Cortex of kidney (tissue), 1 donor: ENCODE measurements around the gene ETV6.

Experiments used
- DNase-seq: peaks from one replicate; lab custom pipeline; 2025; lab: John Stamatoyannopoulos, UW

The ETV6 gene

DNA sequence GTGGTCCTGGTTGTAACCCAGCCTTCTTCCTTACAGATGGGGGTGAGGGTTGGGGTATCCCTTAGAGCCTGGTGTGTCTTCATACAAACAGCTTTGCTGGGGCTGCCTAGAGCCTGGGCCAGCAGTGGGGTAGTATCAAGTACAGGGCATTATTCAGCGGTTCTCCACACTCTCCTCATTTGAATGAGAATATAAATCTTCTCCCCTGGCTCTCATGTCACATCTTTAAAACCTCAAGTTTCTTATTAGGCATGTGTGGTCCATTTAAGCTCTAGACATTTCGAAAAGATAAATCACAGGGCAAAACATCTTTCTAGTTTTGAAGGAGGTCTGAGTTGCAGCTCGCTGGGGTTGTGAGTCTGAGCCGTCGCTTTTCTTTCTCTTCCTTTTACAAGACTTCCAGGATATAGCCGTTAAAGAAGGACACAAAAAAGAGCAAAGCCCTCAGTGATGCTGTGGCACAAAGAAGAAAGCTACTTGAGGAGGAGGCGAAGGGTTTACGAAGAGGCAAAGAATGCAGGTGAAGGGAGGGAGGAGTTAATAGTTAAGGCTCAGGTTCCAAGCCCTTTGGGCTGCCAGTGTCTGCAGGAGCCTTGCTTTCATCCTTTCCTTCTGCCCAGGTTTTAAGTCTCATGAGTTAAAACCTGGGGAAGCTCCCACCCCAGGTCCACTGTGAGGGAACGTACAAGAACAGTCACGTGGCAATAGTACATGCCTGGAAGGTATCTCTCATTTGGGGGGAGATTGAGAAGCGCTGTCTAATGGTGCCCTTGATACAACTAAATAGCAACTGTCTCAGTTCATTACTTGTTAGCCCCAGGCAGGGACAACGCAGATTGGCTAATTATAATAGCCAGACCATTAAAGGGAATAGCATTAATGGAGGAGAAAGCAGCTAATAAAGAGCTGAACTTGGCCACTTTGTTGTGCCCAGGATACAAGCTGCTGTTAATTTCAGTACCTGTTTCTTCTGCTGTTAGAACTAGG lies 94.2 kb downstream of the ETV6 start:
- no peak for DNase-seq

- no peak for DNase-seq
Measured at GRCh38 chr12:11744410-11744801, 94.9 kb downstream of the ETV6 start.

GRCh38 chr12:11745113-11745512 lies 95.6 kb downstream of the ETV6 start:
- no peak for DNase-seq

DNA sequence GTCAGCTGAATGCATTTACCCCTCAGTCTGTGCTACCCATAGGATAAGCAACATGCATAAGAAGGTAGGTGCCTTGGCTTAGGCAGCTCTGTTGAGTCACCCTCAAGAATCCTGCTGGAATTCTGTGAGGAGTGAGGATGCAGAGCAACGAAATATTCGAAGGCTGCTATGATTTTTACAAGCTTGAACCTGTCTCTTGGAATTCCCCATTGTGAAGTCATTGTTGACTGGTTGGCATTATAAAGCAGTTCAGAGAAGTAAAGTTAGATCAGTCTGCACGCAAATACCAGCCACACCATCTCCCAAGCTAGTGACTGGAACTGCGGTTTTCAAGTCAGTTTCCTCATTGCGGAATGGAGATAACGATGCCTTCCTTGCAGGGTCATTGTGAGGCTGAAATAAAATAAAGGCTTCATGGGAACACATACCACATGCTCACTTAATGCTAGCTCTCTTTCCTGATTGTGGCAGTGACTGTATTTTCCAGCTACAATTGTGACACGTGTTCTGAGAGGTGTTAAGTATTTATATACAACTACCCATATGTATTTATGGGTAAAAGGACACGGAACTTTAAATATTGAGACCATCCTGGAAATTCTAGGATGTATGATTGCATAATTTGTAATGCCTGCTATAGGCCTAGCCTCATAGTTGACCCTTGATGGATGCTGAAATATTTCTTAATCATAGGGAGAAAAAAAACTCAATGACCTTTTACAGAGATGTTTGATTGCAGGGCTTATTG lies 96.7 kb downstream of the ETV6 start:
- no peak for DNase-seq

DNA sequence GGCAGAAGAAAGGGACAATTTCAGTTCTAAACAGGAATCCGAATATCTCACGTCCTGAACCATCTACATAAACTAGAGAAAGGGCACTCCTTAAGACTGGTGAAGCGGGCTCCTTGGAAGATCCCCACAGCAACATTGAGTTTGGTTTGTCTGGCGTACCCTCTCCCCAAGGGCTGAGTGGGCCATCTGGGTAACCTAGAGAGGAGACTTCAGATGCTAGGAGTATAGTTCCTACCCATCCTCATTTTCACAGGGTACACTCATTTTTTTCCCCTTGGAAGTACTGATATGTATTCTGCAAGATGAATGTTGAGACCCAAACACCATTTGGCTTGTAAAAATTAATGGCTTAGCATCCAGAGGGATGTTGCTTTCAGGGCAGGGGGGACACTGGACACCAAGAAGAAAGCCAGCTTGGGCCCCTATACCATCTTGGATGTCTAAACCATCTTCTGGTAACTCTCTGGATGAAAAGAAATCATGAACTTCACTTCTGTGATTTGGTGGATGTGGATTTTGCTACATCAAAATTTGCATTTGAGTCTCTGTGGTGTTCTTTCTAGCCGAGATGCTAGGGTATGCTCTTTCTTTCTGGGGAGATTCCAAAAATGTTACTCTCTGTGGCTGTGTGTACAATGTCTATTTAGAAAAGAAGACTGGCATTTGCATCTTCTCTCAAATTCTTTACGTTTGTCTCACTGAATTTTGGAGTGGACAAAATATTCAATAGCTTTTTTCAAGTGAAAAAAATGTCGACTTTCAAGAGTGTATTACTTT lies 97.7 kb downstream of the ETV6 start:
- DNase-seq, result no peak

DNA sequence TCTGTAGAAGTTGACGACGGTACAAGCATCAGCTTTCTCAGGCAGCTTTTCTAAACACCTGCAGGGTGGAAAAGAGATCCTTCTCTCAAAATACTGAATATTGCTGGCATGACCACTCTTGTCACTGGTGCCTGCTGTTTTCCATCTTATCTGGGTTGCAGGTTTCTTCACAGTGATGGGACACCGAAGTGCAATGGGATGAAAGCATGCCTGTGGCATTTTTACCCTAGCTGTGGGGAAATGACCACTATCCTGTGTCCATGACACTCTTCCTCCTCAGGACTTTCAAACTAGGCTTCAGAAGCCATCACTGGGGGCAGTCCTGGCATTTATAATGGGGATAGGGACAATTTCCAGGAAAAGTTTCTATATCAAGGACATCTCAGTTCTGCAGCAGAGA lies 98.5 kb downstream of the ETV6 start:
- no peak for DNase-seq

- no peak for DNase-seq
Measured at GRCh38 chr12:11748903-11749302, 99.4 kb downstream of the ETV6 start.

GRCh38 chr12:11749943-11750690 lies 100.6 kb downstream of the ETV6 start:
- DNase-seq, result no peak

- DNase-seq, result no peak
Measured at GRCh38 chr12:11752403-11753149, 103.1 kb downstream of the ETV6 start.

DNA sequence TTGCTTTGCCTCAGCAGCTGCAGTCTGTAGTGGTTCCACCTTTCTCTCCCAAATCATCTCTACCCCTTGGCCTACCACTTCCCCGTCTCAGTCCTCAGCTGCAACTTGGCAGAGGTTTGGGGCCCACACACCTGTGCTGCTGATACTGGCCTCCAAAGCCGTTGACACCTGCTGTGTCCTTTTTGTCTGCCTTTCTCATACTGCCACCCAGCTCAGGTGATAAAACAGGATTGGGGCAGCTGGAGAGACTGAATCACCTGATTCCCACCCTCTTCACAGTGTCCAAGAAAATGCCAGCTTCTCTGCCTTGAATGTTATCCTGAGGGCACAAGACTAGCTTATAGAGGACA lies 103.7 kb downstream of the ETV6 start:
- DNase-seq, result no peak

GRCh38 chr12:11753826-11754225 lies 104.4 kb downstream of the ETV6 start:
- DNase-seq, result no peak

GRCh38 chr12:11754256-11754655 lies 104.8 kb downstream of the ETV6 start:
- no peak for DNase-seq

GRCh38 chr12:11755302-11755930 lies 105.9 kb downstream of the ETV6 start:
- DNase-seq, result no peak

DNA sequence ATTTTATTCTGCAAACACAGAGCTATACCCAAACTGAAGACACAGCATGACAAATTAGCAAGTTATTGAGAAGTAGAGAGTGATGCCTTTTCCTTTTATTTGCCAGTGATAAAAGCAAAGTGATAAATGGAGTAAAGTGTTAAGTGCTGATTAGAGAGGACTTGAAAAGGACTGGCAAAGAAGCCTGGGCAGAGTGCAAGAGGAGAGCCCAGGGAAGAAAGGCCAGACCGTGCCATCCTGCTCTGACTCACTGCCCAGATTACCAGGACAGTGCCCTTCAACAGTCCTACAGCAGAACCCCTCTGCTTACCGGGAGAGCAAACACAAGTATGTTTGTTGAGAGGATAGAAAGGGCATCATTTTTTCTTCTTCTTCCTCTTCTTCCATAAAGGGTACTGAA lies 106.5 kb downstream of the ETV6 start:
- DNase-seq, result no peak

GRCh38 chr12:11756523-11756922 lies 107.0 kb downstream of the ETV6 start:
- DNase-seq, result no peak

DNA sequence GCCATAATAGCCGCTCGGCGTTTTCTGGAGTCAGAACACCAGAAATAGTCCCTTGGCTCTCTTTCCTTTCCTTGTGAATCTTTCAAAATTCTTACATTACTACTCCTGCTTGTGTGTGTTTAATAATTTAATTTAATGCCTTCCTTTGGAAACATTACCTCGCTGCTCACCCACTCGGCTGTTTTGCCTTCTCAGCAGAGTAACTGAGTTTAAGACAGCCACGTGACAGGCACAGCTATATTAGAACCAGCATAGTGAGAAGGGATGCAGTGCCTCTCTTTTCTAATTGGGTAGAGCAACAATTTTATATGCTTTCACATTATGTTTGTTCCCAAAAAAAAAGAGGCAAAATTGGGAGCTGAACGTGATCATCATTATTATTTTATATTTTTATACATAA lies 107.6 kb downstream of the ETV6 start:
- DNase-seq, result no peak

DNA sequence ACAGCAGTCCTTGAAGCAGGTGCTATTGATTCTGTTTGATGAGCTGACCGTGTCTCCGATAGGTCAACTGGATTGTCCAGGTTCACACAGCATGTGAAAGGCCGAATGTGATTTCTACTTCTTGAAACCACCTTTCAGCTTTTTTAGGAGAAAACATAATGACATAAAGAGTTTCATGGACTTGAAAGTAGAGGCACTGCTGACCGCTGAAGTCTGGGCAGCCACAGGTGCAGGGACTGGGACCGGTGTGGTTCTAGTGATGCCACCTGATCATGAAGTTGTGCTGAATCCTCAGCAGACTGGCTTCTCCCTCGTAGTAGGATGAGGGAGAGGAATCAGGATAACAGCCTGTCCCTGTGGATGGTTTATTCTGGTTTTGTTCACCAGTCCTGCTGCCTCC lies 108.1 kb downstream of the ETV6 start:
- DNase-seq, result no peak

GRCh38 chr12:11758087-11758486 lies 108.6 kb downstream of the ETV6 start:
- DNase-seq, result no peak

DNA sequence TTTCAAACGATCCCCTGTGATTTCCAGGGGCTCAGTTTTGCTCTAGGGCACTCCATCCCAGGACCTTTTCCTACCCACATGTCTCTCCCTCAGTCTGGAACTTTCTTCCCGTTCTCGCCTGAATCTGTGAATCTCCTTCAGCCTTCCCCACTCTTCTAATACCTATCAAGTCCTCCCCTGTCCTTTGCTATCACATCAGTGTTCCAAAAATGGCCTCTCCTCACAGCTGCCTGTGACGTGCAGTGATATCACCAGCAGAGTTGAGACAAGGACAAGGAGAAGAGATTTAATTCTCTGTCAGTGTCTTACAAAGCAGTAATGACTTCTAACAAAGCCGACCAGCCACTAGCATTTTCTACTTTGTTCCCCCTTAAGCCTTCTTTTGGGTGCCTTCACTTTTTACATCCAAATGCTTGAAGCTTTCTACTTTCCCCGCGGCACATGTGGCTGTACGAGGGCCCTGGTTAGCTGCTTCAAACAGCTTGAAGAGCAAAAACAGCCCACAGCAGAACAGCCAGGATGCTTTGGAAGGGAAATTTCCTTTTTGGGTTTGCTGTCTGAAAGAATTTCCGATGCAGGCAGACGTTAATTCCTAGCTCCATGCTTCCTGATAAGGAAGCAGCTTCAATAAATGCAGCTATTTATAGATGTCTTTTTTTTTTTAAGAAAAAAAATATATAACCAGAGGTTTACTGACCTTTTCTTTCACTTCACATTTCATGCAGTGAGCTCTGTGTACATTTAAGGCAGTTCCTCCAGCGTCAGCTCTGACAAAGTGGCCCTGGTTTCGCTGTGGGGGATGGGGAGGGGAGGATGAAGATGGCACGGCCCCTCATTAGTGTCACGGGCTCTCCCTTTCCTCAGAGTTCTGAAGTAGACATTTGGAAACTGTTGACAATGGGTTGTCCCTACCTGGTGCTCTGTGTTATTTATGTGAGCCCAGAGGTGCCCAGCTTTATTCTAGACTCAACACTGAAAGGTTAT lies 109.3 kb downstream of the ETV6 start:
- no peak for DNase-seq
